DOHH2 (cell line): ENCODE results near the gene SPATA18.

Source experiments
- H3F3A ChIP-seq: fragments of 200-600 bp; sonication (generic), shearing (Covaris generic); 2 replicates; pipeline ENCODE4 v1.6.0; 2016; ENCODE audit warnings: antibody characterized with exemption, mild to moderate bottlenecking; ENCODE audit not compliant: control insufficient read depth, insufficient read depth
- H3K27ac ChIP-seq: fragments of 200-600 bp; sonication (generic); 2 replicates; pipeline ENCODE4 v1.5.1; 2014; ENCODE audit warnings: low read depth, mild to moderate bottlenecking, low read length, moderate library complexity
- H3K27me3 ChIP-seq: fragments of 200-600 bp; sonication (generic); 2 replicates; pipeline ENCODE4 v1.6.1; 2014; ENCODE audit warnings: mild to moderate bottlenecking, low read length, mixed read lengths; ENCODE audit not compliant: control insufficient read depth
- H3K36me3 ChIP-seq: fragments of 200-600 bp; sonication (generic); 2 replicates; pipeline ENCODE4 v1.6.1; 2014; ENCODE audit warnings: mild to moderate bottlenecking, low read length, moderate library complexity, mixed read lengths; ENCODE audit not compliant: control insufficient read depth
- H3K4me1 ChIP-seq: fragments of 200-600 bp; sonication (generic); 2 replicates; pipeline ENCODE4 v1.6.1; 2014; ENCODE audit warnings: mild to moderate bottlenecking, low read length, mixed read lengths; ENCODE audit not compliant: control insufficient read depth
- H3K4me2 ChIP-seq: fragments of 200-600 bp; sonication (generic); 2 replicates; pipeline ENCODE4 v1.6.0; 2014; ENCODE audit warnings: mild to moderate bottlenecking, low read length, moderate library complexity
- H3K4me3 ChIP-seq: fragments of 200-600 bp; sonication (generic); 2 replicates; pipeline ENCODE4 v1.5.1; 2014; ENCODE audit warnings: mild to moderate bottlenecking, low read length, mixed read lengths
- H3K79me2 ChIP-seq: fragments of 200-600 bp; sonication (generic); 2 replicates; pipeline ENCODE4 v1.6.1; 2014; ENCODE audit warnings: mild to moderate bottlenecking, low read length, mixed read lengths; ENCODE audit not compliant: control insufficient read depth
- H3K9me2 ChIP-seq: fragments of 200-600 bp; sonication (generic); replicated peaks from 2 replicates; pipeline ENCODE4 v1.6.1; 2014; ENCODE audit warnings: mild to moderate bottlenecking, low read length, mixed read lengths; ENCODE audit not compliant: control insufficient read depth
- H3K9me3 ChIP-seq: fragments of 200-600 bp; sonication (generic); 2 replicates; pipeline ENCODE4 v1.6.1; 2014; ENCODE audit warnings: antibody characterized with exemption, low read length, mixed read lengths; ENCODE audit not compliant: control insufficient read depth, insufficient read depth
- H4K20me1 ChIP-seq: fragments of 200-600 bp; sonication (generic); 2 replicates; pipeline ENCODE4 v1.6.0; 2014; ENCODE audit warnings: low read depth, mild to moderate bottlenecking, antibody characterized with exemption, low read length, moderate library complexity; ENCODE audit not compliant: control insufficient read depth, insufficient read depth
- EZH2phosphoT487 ChIP-seq: fragments of 200-600 bp; sonication (generic); IDR thresholded peaks from 2 replicates; pipeline ENCODE4 v1.6.1; 2017; ENCODE audit warnings: borderline replicate concordance, mild to moderate bottlenecking, antibody characterized with exemption, low read length, moderate library complexity, mixed read lengths
- TF ChIP-seq, protein P1 (sequence below): fragments of 200-600 bp; sonication (generic); IDR thresholded peaks from one replicate; pipeline ENCODE4 v1.5.1; 2014; ENCODE audit warnings: antibody characterized with exemption, mild to moderate bottlenecking, low read depth, low read length; ENCODE audit not compliant: poor library complexity, severe bottlenecking

SPATA18 gene

DNA sequence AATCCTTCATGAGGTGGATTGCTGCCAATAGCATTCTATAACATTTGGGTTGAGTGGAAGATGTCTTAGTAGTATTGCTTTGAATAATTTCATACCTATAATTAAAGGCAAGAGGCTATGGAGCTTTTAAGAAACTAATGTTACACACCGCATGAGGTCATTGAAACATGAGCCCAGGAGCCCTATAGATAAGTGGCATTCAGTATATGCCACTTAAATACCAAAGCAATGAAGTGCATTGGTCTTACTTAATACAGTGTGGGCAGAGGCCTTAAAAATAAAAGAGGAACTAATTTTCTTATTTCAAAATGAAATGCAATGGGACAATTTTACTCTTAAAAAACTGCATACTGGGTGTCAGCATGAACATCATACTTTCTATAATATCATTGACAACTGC, 47.5 kb downstream of the SPATA18 start:
- H3K4me1 ChIP-seq, result peaks cover 4% of the 10 kb centered on the region
- H3K9me2 ChIP-seq, result no peaks in the 10 kb centered on the region
- no peaks in the 10 kb centered on the region for H3K79me2 ChIP-seq
- H3K4me2 ChIP-seq, result no peak overlapping the region
- no peaks in the 10 kb centered on the region for H4K20me1 ChIP-seq
- H3K36me3 ChIP-seq, result no peaks in the 10 kb centered on the region
- H3K9me3 ChIP-seq, result no peaks in the 10 kb centered on the region
- no peaks in the 10 kb centered on the region for H3K27me3 ChIP-seq
- H3K27ac ChIP-seq, result no peak overlapping the region
- H3K4me3 ChIP-seq, result no peak overlapping the region
- TF ChIP-seq, protein P1, sequence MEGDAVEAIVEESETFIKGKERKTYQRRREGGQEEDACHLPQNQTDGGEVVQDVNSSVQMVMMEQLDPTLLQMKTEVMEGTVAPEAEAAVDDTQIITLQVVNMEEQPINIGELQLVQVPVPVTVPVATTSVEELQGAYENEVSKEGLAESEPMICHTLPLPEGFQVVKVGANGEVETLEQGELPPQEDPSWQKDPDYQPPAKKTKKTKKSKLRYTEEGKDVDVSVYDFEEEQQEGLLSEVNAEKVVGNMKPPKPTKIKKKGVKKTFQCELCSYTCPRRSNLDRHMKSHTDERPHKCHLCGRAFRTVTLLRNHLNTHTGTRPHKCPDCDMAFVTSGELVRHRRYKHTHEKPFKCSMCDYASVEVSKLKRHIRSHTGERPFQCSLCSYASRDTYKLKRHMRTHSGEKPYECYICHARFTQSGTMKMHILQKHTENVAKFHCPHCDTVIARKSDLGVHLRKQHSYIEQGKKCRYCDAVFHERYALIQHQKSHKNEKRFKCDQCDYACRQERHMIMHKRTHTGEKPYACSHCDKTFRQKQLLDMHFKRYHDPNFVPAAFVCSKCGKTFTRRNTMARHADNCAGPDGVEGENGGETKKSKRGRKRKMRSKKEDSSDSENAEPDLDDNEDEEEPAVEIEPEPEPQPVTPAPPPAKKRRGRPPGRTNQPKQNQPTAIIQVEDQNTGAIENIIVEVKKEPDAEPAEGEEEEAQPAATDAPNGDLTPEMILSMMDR, result no peak
- TF ChIP-seq EZH2phosphoT487, result no peak
- H3F3A ChIP-seq, result no peaks in the 10 kb centered on the region

DNA sequence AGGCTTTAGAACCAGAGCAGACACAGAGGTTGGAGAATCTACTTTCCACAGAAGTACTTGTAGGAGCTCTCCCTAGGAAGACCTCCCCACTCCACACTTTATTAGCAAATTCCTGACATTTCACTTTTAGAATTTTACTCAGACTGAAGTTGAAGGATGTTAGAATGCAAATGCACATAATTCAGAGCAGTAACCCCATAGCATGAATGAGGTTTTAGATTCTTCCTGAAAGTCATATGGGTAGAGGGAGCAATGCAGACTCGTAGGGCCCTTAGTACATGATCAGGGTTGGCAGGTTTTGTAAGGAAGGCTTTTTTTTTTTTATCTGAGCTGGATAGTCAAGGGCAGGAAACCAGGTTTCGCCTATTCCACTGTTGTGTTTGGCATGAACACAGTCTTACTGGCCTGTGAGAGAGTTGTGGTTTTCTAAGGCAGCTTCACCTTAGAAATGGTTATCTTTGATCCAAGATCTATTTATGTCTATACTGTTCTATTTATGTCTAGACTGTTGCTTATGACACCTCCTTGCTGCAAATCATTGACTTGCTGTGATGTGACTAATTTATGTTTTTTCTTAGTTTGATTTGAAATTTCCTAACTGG, 48.9 kb downstream of the SPATA18 start:
- no peaks in the 10 kb centered on the region for H3K36me3 ChIP-seq
- no peaks in the 10 kb centered on the region for H3K79me2 ChIP-seq
- H3K4me3 ChIP-seq, result no peak overlapping the region
- H3K27me3 ChIP-seq, result no peaks in the 10 kb centered on the region
- H3K4me2 ChIP-seq, result no peak overlapping the region
- H3K4me1 ChIP-seq, result peaks cover 4% of the 10 kb centered on the region
- no peaks in the 10 kb centered on the region for H3K9me2 ChIP-seq
- H3F3A ChIP-seq, result no peaks in the 10 kb centered on the region
- no peaks in the 10 kb centered on the region for H3K9me3 ChIP-seq
- TF ChIP-seq, protein P1, result no peak
- TF ChIP-seq EZH2phosphoT487, result no peak
- H4K20me1 ChIP-seq, result no peaks in the 10 kb centered on the region
- H3K27ac ChIP-seq, result no peak overlapping the region

DNA sequence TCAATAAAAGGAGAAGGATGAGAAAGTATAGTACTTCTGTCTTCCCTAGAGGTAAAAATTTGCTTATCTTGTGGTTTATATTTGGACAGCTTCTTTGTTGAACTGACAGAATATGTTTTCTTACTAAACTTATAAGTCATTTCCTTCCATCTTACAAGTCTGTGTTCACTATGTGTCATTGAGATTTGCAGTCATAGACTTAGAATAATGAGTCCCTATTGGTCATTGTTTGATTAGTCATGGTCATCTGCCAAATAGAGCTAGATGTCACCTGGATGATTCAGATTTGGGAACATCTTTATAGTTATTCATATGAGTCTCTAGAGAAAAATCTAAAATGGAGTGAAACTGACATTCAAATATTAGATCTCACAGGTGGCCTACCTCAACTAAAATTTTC, 51.5 kb downstream of the SPATA18 start:
- Histone ChIP-seq H3K36me3 (no peaks in the 10 kb centered on the region), H3F3A (no peaks in the 10 kb centered on the region), H3K4me3 (no peak overlapping the region), H3K4me1 (peaks cover 12% of the 10 kb centered on the region), H3K9me2 (no peaks in the 10 kb centered on the region), H3K79me2 (no peaks in the 10 kb centered on the region), H3K9me3 (no peaks in the 10 kb centered on the region), H3K4me2 (no peak overlapping the region), H4K20me1 (no peaks in the 10 kb centered on the region), H3K27me3 (no peaks in the 10 kb centered on the region), H3K27ac (no peak overlapping the region)
- no peak for TF ChIP-seq EZH2phosphoT487
- TF ChIP-seq, protein P1, result no peak
